Renal cortex interstitium (tissue), 11 donors: ENCODE measurements around the gene TBC1D22A. TPM values are rescaled to one million over a fixed set of nuclear protein-coding genes. Genes with fewer than 3 reads are reported as not detected.
"Not testable (repeated sequence)": the region's sequence is repeated elsewhere in the genome, so short reads cannot be mapped to it uniquely, and the experiment has no call there.

ENCODE experiments used
- DNase-seq, 11 donors: peaks; one replicate each; pipeline ENCODE4 v3.0.0-alpha.2; 2013; ENCODE audit warnings: low read depth in 9 of 11, low spot score in 4 of 11; ENCODE audit errors: extremely low read depth in 1 of 11
- polyA plus RNA-seq, 3 donors: library from polyadenylated mRNA; unstranded; fragments of 120-200 nt; gene quantifications; one replicate each; pipeline ENCODE4 v1.2.1, GENCODE V29; 2013; ENCODE audit not compliant: insufficient read length in 3 of 3

Gene TBC1D22A
- polyA plus RNA-seq, 3 donors: 16.1 to 19.0 (median 19.0) TPM

GRCh38 chr22:46978668-46979067, 216.2 kb downstream of the TBC1D22A start:
- not testable (repeated sequence) for DNase-seq

- DNase-seq: no peak
Measured at GRCh38 chr22:46979506-46979905, 217.1 kb downstream of the TBC1D22A start.

GRCh38 chr22:46980392-46980791, 217.9 kb downstream of the TBC1D22A start:
- no peak for DNase-seq

GRCh38 chr22:46982635-46983034, 220.2 kb downstream of the TBC1D22A start:
- DNase-seq: no peak

- no peak for DNase-seq
Measured at GRCh38 chr22:46983046-46983445, 220.6 kb downstream of the TBC1D22A start.

GRCh38 chr22:46984751-46985506, 222.5 kb downstream of the TBC1D22A start:
- DNase-seq: no peak

- DNase-seq: no peak
Measured at GRCh38 chr22:46985507-46985882, 223.0 kb downstream of the TBC1D22A start.

GRCh38 chr22:46986788-46987187, 224.3 kb downstream of the TBC1D22A start:
- DNase-seq: no peak

- DNase-seq: no peak
Measured at GRCh38 chr22:46990937-46991550, 228.6 kb downstream of the TBC1D22A start.

GRCh38 chr22:46991666-46992065, 229.2 kb downstream of the TBC1D22A start:
- DNase-seq: no peak

GRCh38 chr22:46992121-46992731, 229.8 kb downstream of the TBC1D22A start:
- DNase-seq: no peak

GRCh38 chr22:46993633-46994032, 231.2 kb downstream of the TBC1D22A start:
- no peak for DNase-seq

- DNase-seq: no peak
Measured at GRCh38 chr22:46994265-46994664, 231.8 kb downstream of the TBC1D22A start.

- no peak for DNase-seq
Measured at GRCh38 chr22:46994983-46995382, 232.5 kb downstream of the TBC1D22A start.

- DNase-seq: no peak
Measured at GRCh38 chr22:46995501-46996360, 233.3 kb downstream of the TBC1D22A start.

GRCh38 chr22:46996595-46997310, 234.3 kb downstream of the TBC1D22A start:
- no peak for DNase-seq

GRCh38 chr22:46997311-46997970, 235.0 kb downstream of the TBC1D22A start:
- DNase-seq: no peak

- no peak for DNase-seq
Measured at GRCh38 chr22:46998331-46998730, 235.9 kb downstream of the TBC1D22A start.
